Measurements from ENCODE around the gene CCNC.

CCNC gene

DNA sequence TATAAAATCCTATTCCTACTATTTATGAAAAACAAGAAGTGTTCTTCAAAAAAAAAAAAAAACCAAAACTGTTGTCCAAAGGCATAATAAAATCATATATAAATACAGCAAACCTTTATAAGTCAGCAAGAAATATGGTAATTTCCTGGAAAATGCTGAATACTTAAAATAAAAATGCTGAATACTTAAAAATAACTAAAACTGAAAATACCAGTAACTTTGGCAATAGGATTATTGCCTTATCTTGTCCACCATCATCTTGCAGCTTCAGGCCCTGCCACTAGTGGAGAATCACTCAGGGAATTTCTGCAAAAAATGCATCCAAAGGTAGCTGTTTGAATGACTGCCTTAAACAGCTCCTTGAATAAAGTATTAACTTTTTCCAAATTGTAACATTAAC is 24.5 kb downstream of the CCNC start:
- no peak for DNase-seq

DNA sequence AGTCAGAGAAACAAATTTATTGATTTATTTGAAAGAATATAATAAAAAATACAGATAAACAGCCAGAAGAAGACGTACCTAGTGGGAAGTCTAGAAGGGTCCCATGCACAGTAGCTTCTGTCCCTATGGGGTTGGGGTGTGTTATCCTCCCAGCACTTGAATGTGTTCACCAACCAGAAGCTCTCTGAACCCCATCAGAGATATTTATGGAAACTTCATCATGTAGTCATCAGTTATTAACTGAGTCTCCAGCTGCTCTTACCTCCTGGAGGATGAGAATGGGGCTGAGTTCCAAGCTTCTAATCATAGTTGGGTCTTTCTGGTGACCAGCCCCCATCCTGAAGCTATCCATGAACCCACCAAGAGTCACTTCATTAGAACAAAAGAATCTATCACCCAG is 37.8 kb downstream of the CCNC start:
- peak; percentile 4 for DNase-seq

DNA sequence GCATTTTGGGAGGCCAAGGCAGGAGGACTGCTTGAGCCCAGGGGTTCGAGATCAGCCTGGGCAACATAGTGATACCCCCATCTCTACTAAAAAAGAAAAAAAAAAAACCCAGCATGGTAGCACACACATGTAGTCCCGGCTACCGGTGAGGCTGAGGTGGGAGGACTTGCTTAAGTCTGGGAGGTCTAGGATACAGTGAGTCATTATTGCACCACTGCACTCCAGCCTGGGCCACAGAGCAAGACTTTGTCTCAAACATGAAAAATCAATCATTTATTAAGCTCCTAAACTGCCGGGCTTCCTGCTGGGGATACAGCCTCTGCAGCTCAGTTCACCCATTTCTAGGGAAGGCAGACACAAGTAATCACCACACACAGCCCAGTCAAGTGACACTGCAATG is 45.9 kb downstream of the CCNC start:
- peak; percentile 58 for DNase-seq

DNA sequence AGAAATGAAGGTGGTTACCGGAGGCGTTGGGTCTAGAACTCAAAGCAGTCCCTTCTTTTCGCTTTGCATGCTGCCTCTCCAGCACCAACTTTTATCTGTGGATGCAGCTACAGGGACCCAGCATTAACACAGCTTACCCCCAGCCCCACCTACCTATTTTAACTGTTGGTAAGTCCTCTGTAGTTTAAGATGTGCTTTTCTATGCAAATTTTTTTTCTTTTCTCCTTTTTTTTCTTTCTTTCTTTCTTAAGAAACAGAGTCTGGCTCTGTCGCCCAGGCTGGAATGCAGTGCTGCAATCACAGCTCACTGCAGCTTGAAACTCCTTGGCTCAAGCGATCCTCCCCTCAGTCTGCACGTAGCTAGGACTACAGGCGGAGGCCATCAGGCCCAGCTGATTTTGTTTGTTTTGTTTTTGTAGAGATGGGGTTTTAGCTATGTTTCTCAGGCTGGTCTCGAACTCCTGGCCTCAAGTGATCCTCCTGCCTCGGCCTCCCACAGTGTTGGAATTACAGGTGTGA is 46.8 kb downstream of the CCNC start:
- peak; percentile 53 for DNase-seq

DNA sequence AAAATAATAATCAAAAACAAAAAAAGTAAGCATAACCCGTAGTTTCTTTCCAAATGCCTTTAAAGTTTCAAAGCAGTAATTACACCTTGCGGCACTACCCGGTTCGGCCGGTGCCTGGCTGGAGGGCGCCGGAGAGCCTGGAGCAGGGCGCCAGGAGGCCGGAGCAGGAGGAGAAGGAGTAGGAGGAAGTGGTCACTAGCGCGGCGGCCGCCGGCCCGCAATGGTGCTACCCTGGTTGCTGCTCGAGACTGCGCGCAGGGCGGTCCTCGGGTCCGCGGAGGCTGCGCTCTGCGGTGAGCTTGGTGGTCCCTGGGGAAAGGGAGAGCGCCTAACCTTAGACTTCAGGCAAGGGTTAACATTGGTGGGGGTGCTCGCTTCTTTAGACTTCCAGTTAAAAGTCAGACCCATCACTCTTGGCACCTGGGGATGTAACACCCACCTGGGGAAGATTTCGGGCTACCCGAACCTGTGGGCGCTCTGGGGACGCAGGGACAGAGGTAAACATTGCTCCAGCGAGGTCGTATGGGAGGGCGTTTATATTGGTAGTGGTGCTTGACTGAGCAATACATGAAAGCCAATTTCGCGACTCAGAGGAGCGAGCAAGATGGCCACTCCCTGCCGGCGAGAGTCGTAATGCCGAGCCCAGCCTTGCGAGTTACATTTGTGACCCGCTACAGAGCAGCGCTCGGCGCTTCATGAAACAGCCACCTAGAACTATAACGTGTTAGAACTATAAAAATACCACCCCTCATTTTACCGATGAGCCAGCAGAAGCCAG is 47.4 kb downstream of the CCNC start:
- peak; percentile 81 for DNase-seq

DNA sequence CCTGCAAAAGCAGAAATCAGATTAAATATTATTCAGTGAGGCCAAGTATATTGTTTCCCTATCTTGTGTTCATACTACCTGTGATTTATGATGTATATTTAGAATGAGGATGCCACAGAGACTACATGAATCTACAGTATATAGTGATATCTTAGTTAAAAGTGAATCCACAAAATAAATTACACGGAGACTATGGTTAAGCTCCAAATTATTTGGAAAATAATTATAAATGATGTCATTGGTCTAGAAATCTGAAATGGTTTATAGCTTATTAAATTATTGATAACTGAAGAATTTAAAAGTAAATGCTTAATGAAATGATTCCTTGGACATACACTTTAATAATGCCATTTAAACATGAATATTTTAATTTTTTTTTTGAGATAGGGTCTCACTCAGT is 49.0 kb downstream of the CCNC start:
- no peak for DNase-seq

DNA sequence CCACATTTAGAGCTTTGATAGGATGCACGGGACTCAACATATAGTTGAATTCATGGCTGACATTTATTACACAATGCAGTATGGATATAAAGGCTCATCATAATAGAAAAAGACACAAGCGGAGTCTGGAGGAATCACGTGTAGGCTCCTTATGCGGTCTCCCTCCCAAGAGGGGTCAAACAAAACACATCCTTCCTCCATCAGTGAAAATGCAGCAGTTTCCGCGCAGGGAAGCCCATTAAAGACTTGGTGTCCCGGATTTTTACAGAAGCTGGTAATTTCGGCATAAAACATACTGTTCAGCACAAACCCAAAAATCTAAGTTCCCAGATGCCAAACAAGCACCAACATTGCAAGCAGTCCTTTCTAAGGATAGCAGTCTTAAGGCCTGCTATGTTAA is 54.4 kb downstream of the CCNC start:
- DNase-seq = peak; percentile 23

DNA sequence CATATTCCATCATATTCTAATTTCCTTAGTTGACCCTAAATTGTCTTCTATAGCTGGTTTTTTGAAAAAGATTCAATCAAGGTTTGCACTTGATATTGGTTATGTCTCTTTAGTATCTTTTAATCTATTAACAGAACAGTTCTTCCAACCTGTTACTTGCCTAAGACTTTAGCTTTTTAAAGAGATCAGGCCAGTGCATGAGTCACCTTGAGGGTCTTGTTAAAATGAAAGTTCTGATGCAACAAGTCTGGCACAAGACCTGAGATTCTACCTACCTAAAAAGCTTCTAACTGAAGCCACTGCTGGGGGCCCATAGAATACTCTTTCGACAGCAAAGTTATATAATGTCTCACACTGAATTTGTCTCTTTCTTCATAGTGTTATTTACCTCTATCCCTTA is 56.4 kb downstream of the CCNC start:
- DNase-seq = peak; percentile 14

DNA sequence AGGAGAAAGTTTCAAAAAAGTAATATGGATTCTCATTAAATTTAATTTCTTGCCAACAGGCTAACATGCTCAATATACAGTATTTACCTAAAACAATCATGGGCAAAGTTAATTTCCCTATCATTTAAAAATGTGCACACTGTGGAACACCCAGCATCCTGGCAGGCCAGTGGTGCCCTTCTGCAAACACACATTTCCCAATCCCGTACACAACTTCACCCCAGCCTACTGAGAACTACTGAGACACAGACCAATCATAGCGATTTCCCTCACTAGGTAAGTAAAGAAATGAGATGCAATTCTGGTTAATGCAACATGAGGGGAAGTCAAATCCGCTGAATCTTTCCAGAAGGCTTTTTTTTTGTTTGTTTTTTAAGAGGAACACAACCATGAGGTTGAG is 60.8 kb downstream of the CCNC start:
- DNase-seq = no peak

DNA sequence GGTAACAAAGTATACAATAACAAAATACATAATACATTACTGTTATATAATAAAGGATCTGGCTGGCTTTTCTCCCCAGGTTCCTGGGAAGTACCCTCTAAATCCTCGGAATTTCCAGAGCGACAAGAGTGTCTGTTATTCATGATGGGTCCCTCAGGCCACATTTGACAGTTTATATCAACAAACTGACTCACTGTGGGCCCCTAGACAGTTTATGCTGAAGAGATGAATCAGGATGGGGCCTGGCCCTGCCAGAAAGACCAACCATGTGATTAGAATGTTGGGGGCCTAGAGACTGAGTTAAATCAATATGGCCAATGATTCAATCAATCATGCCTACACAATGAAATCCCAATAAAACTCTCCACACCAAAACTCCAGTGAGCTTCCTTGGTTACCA is 66.7 kb downstream of the CCNC start:
- DNase-seq = no peak

DNA sequence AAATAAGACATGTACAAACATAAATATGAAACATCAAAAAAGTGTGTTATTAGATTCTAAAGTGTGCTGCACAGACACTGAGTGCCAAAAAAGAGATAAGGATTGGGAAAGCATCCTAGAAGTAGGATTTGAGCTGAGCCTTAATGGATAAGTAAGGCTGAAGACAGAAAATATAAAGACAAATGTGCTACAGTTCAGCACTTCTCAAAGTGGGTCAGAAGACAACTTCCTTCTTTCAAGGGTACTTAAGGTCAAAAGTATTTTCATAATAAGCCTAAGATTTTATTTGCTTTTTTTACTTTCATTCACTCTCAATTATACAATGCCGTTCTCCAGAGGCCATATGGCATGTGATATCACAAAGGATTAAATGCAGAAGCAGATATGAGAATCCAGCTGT is 70.0 kb downstream of the CCNC start:
- DNase-seq = no peak

DNA sequence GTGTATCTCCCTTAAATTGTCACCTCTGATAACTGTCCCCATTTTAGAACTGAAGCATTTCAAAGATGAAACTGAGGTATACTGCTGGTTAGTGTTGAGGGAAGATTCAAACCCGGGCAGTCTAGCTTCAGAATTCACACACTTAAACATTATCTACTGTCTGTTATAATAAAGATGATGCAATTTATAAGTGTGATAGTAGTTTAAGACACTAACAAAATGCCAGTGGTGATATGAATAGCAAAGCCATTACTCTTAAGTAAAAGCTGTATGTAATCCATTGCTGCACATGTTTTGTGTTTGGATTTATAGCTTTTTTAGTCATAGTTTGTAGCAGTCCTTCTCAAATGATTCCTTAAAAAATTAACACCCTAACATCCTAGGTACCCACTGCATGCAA is 73.0 kb downstream of the CCNC start:
- DNase-seq = no peak

Measured in fibroblast of skin of right biceps (primary cell).